ENCODE measurements around the gene SCT.

The SCT gene

DNA sequence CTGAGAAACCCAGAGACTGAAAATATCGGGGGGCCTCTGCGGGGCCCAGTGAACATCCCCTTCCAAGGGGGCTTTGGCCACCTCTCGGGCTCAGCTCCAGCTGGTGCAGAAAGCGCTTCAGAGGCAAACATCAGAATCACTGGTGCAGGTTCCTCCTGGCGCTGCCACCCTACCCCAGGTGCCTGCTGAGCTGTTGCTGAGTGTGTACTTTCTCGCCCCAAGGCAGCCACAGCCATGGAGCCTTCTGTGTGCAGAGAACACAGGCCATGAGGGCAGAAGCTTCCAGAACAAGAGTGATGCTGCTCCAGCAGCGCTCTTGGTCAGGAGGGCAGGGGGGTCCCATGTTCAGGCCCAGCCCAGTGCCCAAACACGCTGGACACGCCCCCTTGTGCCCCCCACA, 16.4 kb upstream of the SCT start:
- no peak for DNase-seq

DNA sequence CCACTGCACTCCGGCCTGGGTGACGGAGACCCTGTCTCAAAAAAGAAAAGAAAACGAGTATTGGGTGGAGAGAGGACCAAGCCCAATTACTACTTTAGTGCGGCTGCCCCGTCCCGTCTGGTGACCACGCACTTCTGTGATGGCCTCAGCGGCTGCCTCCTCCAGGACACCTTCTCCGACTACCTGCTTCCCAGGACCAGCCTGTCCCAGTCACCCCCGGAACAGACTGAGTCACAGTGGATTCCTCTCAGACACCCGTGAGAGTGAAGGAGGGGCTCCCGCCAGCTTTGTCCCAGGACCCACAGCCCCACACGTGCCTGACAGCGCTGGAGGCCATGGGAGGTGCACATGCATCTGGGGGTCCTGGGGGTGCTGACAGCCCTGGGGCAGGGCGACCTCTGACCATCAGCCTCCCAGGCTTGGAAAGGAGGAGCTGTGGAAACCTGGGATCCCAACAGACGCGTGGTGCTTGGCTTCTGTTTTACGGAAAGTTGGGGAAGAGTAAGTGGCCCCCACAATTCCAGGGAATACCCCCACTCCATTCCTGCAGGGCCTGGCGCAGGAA, 14.9 kb upstream of the SCT start:
- DNase-seq, result no peak

DNA sequence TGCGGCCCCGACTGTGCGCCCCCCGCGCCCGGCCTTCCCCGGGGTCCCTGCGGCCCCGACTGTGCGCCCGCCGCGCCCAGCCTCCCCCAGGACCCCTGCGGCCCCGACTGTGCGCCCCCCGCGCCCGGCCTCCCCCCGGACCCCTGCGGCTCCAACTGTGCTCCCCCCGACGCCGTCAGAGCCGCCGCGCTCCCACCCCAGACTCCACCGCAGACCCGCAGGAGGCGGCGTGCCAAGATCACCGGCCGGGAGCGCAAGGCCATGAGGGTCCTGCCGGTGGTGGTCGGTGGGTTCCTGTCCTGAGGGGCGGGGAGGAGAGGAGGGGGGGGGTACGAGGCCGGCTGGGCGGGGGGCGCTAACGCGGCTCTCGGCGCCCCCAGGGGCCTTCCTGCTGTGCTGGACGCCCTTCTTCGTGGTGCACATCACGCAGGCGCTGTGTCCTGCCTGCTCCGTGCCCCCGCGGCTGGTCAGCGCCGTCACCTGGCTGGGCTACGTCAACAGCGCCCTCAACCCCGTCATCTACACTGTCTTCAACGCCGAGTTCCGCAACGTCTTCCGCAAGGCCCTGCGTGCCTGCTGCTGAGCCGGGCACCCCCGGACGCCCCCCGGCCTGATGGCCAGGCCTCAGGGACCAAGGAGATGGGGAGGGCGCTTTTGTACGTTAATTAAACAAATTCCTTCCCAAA, 13.2 kb upstream of the SCT start:
- DNase-seq, result no peak

DNA sequence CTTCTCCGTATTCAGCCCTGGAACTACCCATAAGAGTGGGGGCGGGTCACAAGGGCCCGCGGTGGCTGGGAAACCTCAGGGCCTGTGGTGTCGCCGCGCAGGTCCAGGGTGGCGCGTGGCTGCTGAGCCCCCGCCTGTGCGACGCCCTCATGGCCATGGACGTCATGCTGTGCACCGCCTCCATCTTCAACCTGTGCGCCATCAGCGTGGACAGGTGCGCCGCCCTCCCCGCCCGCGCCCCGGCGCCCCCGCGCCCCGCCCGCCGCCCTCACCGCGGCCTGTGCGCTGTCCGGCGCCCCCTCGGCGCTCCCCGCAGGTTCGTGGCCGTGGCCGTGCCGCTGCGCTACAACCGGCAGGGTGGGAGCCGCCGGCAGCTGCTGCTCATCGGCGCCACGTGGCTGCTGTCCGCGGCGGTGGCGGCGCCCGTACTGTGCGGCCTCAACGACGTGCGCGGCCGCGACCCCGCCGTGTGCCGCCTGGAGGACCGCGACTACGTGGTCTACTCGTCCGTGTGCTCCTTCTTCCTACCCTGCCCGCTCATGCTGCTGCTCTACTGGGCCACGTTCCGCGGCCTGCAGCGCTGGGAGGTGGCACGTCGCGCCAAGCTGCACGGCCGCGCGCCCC, 12.5 kb upstream of the SCT start:
- DNase-seq, result no peak

DNA sequence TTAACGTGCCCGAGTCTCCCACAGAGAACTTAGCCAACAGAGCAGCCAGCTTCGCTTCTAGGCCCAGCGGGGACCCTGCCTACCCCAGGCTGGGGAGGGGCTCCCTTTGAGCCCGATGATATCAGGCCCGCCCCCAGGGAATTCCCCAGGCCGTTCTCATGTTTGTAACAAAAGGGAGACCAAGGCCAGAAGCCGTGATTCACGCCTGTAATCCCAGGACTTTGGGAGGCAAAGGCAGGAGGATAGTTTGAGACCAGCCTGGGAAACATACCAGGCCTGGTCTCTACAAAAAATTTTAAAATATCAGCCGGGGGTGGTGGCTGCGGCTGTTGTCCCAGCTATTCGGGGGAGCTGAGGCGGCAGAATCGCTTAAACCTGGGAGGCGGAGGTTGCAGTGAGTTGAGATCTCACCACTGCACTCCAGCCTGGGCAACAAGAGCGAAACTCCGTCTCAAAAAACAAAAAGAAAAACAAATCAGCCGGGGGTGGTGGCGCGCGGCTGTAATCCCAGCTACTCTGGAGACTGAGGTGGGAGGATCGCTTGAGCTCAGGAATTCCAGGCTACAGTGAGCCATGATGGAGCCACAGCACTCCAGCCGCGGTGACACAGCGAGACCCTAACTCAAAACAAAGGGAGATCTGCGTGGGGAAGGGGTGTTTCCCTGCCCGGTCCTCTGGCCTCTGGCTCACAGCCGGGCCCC, 11.8 kb upstream of the SCT start:
- DNase-seq, result no peak

DNA sequence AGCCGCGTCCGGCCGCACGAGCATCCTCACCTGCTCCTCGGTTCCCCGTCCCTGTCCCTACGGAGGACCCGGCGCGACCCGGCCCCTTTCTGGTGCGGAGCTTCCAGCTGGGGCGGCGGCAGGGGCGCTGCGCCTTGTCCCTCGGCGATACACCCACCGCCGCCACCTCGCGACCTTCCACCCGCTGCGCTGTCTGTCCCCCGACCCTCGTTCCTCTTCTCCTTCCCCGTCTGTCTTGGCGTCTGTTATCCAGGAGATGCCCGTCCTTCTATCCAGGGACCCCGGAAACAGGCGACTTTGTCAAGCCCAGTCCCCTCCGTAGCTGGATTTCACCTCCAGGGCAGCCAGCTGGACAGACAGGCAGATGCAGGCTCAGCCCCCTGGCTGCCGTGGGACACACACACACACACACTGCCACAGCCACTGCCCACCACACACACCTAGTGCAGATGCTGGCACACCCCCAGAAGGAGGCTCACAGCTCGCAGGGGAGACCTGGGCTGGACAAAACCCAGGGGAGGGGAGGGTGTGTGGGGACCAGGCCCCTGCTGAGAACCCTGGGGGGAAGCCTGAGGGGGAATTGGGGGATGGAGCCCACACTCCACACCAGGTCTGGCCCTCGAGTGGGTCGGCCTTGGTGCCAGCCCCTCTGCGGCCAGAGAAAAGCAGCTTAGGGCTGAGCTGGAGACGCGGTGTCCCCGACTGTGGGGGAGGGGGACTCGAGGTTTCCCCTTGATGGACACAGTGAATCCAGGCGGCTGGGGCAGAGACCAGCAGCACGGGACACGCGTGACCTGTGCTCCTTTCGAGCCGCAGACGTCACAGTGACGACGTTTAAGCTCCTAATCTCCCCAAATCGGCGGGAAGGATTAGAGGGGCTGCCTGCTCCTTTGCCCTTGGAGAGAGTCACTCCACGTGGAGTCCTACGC, 10.9 kb upstream of the SCT start:
- DNase-seq, result no peak

DNA sequence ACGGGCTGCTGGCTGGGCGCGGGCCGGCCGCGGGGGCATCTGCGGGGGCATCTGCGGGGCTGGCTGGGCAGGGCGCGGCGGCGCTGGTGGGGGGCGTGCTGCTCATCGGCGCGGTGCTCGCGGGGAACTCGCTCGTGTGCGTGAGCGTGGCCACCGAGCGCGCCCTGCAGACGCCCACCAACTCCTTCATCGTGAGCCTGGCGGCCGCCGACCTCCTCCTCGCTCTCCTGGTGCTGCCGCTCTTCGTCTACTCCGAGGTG, 10.3 kb upstream of the SCT start:
- DNase-seq, result no peak

DNA sequence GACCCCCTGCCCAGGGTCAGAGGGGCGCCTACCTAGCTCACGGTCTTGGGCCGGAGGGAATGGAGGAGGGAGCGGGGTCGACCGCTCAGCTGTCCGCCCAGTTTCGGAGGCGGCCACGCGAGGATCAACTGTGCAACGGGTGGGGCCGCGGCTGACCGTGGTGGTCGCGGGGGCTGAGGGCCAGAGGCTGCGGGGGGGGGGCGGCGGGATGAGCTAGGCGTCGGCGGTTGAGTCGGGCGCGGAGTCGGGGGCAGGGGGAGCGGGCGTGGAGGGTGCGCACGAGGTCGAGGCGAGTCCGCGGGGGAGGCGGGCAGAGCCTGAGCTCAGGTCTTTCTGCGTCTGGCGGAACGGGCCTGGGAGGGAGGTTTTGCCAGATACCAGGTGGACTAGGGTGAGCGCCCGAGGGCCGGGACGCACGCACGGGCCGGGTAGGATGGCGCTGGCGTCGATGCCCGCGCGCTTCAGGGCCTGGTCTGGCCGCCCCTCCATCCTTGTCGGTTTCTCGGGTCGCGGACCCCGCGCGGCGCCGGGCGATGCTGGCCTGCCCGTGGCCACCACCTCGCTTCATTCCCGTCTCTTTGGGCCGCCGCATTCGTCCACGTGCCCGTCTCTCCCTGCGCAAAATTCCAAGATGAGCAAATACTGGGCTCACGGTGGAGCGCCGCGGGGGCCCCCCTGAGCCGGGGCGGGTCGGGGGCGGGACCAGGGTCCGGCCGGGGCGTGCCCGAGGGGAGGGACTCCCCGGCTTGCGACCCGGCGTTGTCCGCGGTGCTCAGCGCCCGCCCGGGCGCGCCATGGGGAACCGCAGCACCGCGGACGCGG, 9.7 kb upstream of the SCT start, which contains the start of gene DRD4:
DRD4 (plus strand) TSS at position 759 of the 822 bp plus-strand sequence; CDS start at position 795, 36 bp downstream.
- DNase-seq, result no peak

DNA sequence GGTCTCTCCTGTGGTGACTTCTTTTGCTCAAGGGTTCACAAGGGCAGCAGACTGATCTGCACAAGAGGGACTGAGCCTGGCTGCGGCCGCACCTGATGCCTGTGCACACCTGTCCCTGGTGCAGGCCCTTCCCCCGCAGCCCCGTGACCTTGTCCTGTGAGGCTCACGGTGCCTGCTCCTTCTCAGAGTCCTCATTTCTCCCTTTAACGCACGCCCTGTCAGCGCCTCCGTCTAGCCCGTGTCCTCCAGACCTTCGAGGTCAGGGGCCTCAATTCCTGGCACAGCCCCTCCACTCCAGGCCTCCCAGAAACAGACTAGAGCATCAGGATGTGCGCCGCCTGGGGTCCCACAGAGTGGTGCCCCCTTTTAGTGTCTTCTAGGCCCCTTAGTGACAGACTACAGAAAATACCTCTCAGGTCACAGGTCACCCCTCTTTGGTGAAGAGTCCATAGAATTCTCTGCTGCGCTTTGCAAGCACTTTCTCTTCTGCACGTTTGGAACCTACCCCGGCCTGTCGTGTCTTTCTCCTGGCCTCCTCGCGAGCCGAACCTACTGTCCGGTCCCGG, 9.0 kb upstream of the SCT start:
- no peak for DNase-seq

DNA sequence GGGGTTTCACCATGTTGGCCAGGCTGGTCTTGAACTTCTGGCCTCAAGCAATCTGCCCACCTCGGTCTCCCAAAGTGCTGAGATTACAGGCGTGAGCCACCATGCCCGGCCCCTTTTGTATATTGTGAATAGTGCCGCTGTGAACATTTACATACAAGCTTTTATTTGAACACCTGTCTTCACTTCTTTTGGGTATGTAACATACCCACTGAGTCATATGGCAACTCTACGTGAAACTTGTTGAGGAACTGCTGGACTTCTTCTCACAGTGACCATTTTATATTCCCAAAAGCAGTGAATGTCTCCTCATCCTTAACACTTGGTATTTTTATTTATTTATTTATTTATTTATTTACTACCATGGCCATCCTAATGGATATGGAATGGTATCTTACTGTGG, 3.9 kb upstream of the SCT start:
- no peak for DNase-seq

DNA sequence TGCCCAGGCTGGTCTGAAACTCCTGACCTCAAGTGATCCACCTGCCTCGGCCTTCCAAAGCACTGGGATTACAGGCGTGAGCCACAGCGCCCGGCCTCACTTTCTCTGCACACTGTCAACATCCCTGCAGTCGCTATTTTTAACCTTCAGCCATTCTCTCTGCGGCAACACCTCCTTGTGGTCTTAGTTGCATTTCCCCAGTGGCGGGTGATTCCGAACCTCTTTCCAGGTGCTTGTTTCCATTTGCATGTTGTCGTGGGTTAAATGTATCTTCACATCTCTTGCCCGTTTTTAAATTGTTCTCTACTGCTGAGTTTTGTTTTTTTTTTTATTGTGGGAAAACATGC, 2.2 kb upstream of the SCT start:
- no peak for DNase-seq

DNA sequence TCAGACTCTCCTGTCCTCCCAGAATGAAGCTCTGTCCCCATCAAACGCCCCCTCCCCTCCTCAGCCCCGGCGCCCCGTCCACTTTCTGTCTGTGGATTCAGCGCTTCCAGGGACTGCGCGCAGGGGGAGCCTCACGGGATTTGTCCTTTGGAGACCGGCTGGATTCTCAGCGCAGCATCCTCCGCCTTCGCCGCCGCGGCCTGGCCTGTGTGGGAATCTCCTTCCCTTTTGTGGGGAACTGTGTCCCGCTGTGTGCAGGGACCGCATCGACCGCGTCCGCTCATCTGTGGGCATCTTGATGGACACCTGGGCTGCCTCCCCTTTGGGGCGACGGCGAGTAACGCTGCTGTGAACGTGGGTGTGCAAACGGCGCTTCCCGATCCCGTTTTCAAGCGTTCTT, 1.1 kb upstream of the SCT start:
- no peak for DNase-seq

DNA sequence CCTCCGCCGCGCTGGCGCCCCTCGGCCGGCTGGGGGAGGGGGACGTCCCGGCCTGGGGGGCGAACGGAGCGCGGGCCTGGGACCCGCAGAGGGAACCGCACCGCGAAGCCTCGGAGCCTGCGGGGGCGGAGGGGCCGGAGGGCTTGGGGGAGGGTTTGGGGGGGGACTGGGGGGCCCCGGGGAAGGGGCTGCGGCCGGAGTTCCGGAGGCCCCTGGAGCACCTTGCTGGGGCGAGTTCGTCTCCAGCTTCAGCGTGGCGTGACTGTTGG, 261 bp upstream of the SCT start:
- no peak for DNase-seq

DNA sequence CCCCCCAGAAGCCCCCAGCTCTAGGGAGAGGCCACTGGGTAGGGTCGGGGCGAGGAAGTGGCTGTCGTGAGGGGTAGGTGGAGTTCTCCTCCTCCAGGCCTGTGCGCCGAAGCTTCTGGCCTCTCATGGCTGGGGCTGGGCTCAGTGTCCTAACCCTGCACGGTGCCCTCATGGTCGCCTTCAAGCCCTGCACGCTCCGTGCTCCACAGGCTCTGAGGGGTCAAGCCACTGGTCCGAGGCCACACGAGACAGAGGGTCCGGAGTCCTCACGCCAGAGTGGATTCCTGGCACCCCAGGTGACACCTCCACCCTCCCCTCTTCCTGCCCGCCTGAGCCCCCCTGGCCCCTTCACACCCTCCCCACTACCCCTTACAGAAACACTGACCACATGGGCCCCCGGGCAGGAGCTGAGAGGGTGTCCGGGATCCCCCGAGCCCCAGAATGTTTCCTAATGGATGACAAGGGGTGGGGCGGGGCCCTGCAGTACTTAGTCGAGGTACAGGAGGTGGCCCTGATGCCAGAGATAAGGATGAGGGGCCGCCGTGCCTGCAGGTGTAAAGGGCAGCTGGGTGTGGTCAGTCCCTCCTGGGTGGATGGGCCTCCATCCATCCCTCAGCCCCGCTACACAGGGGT, 1.2 kb downstream of the SCT start:
- DNase-seq, result no peak

DNA sequence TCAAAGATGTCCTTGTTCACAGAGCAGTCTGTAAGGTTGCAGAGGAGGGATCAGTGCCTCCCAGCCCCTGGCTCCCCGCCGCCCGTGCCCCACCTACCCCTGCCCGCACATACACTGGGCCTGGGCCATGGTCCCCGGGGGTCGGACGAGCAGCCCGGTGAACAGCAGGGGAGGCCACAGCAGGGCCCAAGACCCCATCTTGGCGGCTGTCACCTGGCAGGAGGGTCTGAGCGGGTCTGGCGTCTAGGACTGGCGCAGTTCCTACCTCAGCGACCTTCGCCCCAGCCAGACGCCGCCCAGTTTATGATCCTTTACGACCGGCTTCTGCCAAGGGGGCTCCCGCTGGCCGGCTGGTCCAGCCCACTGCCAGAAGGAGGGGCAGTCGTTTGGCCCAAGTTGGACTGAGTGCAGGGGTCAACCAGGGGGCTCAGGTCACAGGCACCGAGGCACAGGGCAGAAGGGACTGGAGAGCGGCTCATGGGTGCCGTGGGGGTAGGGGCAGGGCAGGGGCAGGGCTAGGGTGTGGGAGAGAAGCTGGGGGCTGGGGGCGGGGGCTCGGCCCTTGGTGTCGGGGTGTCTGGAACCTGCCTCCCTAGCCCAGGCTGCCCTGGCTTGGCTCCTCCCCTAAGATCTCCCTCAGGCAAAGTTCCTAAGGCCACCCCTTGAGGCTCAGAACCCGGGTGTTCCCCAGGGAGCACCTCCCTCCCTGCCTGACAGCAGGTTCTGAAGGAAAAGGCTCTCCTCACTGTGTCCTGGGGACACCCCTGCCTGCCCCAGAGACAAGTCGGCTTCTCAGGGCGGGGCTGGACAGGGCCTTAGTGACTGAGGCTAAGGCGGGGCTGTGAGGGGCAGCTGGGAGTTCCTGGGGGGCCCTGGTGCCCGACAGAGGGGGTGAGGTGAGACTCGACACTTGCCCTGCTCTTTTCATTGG, 2.0 kb downstream of the SCT start, which contains the start of gene CDHR5:
CDHR5 (minus strand) TSS at position 251 of the 931 bp plus-strand sequence; CDS start at position 198, 53 bp downstream.
- DNase-seq, result no peak

DNA sequence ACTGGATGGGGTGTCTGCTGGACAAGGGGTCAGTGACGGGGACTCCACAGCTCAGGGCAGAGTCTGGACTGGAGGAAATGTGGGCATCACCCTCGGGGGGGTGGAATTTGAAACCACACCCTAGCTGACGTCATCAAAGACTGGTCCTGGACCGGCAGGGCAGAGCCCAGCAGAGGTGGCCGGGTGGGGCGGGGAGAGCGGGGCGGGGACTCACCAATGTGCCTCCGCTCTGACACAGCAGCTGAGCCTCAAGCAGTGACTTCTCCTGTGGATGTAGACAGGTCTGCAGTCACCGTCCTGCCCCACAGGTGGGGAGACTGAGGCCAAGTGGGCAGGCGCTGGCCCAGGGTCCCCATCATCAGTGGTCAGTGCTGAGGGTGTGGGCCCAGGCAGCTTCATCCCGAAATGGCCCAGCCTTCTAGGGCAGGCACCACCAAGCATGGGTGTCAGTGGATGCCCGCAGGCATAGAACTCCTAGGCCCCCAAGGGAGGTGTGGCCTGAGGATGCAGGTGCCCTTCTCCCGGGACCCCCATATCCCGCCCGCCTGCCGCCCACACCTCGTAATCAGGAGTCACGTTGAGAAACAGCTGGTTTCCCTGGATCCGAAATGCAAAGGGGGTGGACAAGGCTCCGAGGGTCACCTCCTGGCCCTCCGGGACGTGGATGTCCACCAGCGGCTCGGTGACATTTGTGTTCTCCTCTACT, 2.8 kb downstream of the SCT start:
- no peak for DNase-seq

DNA sequence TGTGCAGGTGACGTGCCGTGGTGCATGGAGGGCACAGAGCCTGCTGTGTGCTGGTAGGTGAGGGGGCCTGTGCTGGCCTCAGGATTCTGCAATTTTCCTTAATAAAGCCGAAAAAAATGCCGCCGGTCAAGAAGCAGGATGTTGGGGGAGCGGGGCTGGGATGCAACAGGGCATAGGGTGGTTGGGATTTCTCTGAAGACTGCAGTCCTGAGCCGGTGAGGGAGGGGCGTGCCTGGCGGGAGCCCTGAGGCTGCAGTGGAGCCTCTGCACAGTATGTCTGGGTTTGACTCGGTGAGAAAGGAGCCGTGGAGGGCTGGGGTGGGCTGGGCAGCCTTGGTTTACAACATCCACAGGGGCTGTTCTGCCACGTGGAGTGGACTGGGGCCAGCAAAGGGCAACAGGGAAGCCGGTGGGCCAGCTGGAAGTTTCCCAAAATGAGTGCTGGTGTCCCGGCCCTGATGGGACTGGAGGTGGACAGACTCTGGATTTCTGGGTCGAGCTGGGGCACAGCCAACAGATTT, 3.6 kb downstream of the SCT start:
- DNase-seq, result no peak

DNA sequence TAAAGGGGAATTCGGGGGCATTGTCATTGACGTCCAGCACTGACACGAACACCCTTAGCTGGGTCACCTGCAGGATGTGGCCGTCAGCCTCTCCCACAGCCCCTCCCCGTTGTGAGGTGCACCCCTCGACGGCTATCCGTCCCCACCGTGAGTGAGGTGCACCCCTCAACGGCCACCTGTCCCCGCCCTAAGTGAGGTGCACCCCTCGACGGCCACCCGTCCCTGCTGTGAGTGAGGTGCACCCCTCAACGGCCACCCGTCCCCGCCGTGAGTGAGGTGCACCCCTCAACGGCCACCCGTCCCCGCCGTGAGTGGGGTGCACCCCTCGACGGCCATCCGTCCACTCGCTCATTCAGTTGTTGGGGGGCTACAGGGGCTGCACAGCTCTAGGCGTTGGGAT, 5.1 kb downstream of the SCT start:
- no peak for DNase-seq

Measured in NCI-H2081 (cell line).